Stimulated activated CD8-positive, alpha-beta memory T cell treated with anti-CD3 and anti-CD28 coated beads, Interleukin-4, amount 100 ng/mL, for 24 hours (primary cell): ENCODE measurements around the gene SLC43A2.

Experiments used
- DNase-seq: peaks from one replicate; pipeline ENCODE4 v3.0.0-alpha.2; 2020; ENCODE audit warnings: low read depth

The SLC43A2 gene

DNA sequence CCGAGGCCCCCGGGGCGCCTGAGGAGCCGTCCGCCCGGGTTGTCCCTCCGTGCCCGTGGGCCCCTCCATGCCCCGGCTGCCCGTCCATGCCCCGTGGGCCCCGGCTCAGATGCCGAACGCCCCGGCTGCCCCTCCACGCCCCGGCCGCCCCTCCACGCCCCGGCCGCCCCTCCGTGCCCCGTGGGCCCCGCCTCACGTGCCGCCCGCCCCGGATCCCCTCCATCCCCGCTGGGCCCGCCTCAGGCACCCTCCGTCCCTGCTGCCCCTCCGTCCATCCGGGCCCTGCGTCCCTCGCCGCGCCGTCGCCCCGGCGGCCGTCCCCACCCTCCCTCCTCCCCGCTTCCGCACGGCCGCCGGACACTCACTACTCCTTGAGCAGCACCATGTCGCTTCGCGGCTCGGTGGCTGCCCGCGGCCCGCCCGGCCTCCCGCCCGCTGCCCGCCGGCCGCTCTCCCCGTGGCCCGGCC, 66.4 kb downstream of the SLC43A2 start:
- no peak for DNase-seq

DNA sequence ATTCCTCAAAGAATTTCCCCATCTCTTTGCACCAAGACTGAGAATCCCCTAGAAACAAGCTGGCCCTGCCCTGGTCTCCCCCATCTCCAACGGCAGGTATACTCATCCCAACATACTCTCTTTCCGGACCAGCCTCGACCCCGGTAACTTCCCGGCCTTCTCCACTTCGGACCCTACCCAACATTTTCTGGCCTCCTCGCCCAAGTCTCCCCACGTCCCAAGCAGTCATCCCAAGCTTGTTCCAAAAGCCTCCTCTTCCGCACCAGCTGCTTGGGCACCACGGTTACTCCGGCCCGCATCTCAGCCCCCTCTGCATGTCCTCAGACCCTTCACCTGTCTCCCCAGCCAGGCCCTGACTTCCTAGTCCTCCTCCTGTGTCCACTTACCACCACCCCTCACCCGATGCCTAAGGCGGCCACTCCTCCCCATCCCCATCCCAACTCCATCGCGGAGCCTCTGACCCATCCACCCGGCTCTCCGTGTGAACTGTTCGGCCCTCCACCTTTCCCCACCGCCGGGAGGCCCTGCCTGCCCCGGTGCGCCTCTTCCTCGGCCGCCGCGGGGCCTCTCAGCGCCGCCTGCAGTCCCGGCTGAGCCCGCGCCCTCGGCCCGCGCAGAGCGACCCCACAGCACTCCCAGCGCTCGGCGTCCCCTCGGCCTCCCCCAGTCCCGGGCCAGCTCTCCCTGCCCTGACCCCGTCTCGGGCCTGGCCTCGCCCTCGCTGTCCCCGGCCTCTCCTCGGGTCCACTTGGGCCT, 67.0 kb downstream of the SLC43A2 start:
- DNase-seq = peak; percentile 26

DNA sequence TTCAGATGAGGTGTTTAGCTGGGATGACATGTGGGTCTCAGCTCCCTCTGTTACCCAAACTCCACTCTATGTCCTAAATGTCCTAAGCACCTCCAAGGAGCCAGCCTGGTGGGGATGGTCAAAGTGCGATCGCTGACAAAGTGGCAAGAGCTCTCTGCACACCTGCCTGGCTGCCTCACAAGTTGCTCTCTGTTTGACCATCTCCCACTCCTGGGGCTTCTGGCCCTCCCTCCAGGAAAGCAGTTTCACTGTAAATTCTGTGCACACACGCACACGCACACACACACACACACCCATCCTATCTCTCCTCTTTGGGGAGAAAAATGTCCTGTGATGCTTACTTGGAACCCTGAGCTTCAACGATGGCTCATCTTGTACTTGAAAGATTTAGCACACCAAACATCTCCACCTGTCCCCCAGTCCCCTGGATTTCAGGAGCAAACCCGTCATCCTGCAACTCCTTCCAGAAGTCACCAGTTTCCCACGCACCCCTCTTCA, 67.7 kb downstream of the SLC43A2 start:
- no peak for DNase-seq

DNA sequence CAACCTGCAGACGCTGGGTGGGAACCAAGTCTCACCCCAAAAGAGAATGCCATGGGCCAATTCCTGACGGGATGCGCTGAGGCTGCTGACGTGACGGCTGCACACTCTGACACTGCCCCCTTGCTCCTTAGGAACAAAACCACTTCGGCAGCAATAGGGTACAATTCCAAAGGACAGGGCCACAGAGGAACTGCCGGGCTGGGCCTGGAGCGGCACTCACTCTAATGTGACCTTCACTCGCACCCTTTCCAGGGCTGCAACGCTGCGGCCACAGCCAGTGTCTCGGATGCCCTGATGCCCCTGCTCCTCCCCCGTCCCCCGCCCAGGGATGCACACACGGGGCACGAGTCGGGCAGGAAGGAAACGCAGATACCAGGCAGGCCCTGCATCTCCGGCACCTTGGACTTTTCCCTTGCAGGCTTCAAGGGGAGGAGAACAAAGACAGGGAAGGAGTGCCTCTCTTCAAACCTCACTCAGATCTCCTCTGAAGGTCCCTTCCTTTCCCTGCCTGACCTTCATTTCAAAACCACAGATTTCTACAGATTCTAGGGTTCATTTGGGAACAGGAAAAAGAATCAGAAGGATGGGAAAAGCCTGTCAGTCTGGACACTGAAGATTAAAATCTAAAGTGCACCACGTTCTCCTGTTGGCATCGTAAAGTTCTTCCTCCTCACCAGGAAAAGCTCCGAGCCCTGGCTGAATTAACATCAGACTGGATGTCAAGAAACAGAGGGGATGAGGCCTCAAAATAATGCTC, 68.4 kb downstream of the SLC43A2 start:
- no peak for DNase-seq

DNA sequence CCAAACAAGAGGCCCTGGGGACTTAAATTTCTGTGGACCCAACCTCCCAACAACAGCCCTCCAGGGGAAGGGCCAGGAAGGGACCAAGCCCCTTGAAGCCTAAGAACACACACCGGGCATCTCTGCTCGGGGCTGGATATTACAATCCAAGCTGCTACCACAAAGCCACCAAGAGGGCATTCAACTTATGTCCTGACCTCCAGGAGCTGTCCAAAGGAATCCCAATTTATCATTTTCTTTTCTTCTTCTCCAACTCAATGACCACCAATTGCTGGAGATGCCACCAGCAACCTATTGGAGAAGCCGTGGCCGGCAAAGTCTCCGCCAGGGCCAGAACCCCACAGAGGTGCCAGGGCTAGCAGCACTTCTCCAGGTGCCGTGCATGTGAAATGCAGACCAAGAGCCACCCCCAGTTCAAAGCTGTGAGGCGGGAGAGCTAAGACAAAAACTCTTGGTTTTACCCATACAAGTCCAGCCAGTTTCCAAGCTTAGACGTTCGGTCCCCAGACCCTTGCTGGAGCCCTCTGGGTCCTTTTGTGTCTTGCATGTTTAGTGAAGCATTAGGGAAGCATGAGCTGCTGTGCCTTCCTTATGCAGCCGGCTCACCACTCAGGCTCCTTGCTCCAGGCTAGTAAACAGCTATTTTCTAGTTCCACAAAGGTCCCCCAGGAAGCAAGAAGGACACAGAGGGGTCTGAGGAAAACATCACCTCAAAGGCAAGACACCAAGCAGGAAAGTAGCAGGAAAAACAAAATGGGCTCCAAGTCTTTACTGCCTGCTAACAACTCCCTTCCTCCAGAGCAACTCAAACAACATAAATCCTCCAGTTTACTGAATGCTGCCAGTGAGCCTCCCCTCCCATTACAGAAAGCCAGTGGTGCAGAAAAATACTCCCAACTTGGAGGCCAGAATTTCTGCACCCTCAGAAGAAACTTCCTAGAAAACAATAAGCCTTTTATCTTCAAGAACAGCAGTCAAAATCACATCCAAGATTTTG, 69.3 kb downstream of the SLC43A2 start:
- DNase-seq = no peak

DNA sequence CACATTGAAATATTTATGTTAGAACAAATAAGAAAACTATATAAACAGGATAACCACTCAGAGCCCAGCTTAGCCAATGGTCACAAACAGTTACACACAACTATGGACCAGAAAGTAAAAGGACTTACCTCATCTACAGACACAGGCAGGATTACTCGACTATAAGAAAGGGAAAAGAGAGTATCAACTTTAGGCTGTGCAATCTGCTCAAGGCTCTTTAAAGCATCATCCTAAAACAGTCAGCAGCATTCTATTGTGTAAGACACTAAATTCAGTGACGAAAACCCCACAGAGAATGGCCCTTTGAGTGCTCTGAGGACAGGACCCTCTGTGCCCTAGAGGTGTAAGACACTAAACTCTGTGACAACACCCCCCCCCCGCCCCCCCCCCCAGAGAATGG, 70.2 kb downstream of the SLC43A2 start:
- DNase-seq = no peak

DNA sequence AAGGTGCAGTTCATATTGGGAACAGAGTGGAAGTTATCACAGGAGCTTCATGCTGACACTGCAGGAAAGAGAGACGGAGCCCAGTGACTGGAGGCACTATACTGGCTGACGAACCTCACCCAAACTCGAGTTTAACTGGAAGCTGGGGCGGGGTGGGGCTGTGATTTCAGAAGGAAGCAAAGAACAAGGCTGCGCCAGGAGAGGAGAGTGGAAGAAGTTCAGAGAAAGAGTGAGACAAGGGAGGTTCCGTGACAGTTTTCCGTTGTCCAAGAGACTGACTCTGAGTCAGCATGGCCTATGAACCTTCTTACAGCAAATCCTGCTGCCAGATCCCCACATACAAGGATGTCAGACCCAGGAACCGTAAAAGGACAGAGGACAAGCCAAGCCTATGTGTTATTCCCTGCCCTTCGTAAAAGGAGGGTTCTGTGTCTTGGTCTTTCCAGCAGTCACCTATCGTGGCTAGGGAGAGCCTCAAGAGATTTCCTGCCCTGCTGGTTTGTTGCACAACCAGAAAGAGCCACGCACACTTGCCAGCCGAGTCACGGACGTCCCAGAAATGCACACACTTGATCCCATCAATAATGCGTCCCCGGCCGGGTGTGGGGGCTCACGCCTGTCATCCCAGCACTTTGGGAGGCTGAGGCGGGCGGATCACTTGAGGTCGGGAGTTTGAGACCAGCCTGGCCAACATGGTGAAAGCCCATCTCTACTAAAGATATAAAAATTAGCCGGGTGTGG, 71.1 kb downstream of the SLC43A2 start:
- DNase-seq = no peak

DNA sequence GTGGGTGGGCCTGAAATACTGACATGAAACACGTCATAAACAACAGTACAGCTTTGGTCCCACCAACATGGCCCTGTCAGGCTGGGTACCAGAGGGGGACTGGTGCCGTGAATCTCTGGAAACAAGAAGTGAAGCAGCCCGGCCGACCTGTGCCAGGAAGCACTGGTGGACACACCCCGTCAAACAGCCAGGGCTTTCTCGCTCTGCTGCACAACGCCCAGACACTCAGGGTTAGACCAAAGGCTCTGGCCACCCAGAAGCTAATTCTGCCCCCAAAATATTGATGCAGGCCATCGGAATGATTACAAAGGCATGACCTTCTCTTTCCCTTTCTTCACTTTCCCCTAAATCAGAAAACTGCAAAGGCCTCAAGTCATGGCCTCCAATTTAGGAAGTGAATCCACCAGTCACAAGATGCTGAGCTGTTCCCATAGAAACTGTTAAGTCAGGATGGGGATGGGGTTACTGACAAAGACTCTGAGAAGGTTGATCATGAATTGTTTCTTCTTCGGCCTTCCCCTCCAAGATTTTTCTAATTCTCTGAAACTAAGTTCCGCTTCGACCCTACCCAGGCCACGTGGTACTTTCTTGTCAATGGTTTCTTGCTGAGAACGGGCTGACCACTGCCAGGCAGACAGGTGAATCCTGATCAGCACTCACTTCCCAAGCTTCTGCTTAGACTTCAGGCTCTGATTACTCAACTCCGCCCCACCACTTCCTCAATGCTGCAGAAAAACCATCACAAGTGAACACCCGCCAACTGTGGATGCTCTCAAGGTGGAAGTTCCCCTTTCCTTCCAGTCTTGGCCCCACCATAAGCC, 72.8 kb downstream of the SLC43A2 start:
- DNase-seq = no peak

DNA sequence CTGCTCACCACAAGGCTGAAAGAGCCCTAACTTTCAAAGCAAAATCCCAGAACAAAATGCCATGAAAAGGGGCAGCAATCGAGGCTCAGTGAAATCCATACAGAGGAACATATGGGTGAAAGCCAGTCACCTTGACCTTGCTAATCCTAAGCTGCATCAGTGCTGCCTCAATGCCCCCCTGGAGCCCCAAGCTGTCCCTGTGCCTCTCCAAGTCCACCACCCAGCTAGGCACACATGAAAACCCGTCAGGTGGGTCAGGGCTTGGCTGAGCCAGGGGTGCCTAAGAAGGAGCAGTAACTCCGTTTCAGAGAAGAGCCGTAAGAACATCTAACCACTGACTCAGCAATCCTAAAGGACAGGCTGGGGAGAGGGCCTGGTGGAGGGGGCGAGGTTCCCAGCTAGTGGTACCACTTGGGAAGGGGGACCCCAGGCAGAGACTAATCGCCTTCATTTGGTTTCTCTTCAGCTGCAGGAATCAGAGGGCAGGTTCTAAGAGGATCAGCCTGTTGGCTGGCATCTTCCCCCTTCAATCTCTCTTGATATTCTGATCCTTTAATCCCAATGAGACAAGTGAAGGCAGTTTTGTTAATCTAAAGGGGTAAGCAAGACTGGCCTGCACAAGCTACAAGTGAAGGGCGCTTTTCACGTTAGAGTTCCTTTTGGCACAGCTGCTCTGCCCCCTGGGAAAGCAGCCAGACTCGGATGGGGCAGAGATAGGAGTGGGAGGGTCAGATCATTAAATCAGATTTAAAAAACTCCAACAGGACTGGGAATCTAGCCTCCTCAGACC, 73.7 kb downstream of the SLC43A2 start:
- no peak for DNase-seq

DNA sequence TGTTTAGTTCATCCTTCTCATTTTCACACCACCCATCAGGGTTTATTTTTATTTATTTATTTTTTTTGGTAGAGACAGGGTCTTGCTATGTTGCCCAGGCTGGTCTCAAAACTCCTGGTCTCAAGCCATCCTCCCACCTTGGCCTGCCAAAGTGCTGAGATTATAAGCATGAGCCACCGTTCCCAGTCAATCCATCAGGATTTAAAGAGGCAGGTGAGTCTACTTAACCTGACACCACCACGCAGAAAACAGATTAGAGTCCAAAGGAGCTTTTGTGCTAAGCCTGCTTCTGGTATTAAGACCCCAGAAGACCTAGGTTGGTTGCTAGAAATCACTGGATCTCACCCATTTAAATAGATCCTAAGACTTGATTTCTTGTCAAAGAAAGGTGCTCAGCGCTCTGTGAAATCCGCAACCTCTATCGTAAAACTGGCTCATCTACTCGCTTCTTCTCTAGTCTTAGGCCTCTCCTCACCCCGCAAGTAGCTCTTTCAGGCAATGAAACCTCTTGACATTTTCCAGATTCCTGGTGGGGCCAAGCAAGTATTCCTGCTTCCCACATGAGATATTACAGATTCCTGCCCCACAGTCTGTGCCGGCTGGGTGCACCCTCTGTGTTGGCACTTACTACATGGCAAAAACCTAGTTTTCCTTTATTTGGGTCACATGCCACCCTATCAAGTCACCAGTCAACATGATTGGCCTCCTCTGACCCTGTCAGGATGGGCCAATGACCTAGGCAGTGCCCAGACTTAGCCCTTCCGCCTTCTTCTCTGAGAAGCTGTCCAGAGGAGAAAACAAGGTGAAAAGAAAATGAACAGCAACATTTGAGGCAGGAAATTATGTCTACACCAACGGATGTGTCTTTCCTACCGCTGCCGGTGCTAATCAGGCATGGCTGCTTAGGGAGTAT, 75.0 kb downstream of the SLC43A2 start:
- no peak for DNase-seq

DNA sequence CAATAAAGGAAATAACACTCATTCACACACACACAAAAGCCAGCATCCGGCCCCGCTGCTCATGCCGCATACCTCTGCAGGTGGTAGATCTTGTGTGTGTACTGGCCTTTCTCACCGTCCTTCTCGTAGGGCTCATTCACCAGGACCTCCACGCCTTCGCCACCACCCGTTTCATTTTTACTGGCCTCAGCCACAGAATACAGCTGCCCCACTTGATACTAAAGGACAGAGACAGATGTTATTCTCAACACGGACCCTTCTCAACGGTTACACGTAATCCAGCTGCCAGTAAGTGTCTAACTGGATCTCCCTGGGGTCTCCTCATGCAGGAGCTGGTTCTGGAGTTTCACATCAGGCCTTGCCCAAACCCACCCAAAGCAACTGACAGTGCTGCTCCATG, 75.7 kb downstream of the SLC43A2 start:
- no peak for DNase-seq

DNA sequence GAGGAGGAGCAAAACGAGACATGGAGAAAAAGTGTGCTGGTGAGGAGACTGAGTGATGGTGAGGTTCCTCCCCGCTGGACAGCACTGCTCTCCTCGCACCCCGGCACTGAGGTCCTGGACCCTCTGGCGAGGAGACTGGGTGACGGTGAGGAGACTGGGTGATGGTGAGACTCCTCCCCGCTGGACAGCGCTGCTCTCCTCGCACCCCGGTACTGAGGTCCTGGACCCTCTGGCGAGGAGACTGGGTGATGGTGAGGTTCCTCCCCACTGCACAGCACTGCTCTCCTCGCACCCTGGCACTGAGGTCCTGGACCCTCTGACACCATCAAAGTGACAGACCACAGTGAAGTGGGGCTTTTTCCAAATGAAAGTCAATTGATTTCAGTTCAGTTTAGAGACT, 76.9 kb downstream of the SLC43A2 start:
- DNase-seq = no peak

DNA sequence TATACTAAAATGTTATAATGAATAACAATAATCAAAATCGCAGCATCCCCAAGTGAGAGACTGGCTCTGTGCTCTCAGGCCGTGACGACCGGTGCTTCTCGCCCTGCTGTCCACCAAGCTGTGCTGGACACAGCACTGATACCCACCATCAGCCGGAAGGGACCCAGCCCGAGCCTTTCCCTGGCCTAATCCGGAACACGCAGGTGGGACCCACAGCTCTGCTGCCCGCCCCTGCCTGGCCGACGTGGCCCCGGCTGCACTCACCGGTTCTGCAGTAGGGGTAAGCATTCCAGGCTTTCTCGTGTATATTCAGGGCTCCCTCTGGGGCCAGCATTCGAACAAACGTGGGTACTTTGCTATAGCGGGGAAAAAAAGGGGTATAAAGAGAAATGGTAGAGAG, 80.6 kb downstream of the SLC43A2 start:
- no peak for DNase-seq

DNA sequence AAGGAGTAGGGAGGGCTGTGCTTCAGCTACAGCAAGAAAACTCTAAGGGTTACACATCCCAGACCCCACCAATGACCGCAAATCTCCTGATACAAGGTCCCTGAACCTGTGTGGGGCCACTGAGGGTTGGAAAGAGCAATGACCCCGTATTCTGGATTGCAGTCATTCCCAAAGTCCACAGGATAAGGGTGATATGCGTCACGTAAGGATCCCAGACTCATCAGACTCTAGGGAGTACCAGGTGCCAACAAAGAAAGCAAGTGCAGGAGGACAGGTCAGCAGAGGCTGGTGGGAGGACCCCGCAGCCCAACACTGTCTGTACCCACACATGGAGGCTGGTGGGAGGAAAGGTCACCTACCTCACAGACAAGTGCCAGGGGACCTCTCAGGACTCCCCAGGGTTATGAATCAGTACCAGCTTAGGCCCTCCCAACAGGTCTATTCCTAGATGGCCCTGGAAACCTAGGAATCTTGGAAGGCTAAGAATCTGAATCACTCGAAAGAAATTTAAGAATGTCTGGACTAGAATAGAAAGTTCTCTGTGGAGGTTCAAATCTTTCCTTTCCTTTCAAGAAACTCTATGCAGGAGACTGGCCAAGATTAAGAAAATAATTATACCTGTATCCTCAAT, 82.2 kb downstream of the SLC43A2 start:
- no peak for DNase-seq

DNA sequence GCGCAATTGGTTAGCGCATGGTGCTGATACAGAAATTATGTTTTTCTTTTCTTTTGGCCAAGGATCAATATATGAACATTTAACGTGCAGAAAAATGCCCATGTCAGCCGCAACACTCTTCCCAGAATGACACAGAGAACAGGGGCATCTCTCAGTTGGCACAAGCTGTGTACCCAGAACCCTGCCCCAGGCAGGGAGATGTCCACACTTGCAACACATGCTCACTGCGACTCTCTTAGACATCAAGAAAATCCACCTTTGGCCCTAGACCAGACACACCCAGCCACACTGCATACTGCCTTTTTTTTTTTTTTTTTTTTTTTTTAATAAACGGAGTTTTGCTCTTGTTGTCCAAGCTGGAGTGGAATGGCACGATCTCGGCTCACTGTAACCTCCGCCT, 83.0 kb downstream of the SLC43A2 start:
- DNase-seq = no peak

DNA sequence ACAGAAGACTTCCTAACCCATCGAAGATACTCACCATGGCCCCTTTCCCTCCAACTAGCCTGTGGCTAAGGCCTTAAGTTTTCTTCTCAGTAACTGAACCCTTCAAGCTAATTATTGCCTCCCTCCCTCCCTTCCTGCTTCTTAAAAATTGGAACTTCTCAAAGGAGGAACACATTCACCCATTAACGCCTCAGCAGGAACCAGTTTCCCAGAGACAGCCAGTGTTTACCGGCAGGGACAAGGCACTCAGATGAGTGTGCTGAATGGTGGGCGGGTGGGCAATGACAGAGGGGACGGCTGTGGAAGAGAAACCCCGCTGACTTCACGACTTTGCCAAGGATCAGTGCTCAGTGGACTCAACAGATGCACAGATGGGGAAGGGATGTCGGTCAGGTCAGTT, 86.3 kb downstream of the SLC43A2 start:
- no peak for DNase-seq

DNA sequence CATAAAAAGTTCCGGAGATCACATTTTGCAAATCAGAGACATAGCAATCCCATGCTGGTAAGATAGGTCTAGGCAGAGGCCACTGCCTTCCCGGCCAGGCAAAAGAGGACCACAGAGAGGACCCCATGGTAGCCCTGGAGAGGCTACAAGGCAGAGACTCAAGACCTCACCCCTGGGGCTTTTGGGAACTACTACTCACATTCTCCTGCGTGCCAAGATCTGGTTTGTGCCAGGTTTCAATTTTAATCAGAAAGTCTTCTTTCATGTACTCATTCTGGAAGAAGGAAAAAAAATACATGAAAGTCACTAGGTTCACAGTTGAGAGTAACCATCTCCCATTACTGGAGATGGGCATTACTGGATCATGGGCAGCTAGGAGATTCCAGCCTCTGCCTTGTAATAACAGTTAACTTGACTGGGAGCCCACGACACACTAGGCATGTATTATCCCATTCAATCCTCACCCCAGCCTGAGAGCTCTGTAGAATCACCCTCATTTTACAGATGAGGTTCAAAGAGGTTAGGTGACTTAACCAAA, 87.2 kb downstream of the SLC43A2 start:
- no peak for DNase-seq

DNA sequence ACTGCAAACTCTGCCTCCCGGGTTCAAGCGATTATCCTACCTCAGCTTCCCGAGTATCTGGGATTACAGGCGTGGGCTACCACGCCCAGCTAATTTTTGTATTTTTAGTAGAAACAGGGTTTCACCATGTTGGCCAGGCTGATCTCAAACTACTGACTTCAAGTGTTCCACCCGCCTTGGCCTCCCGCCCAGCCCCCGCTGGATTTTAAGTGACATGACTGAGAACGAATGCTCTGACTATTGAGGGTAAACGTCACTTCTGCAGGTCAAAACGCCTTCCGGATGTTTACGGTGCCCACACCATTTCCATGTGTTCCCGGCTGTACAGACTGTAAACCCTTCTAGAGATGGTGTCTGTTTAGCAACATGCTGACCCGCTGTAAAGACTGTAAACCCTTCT, 88.8 kb downstream of the SLC43A2 start:
- no peak for DNase-seq
